Dedifferentiated amniotic fluid mesenchymal stem cell (primary cell): ENCODE measurements around the gene ANAPC1.
"Not testable (repeated sequence)": the region's sequence is repeated elsewhere in the genome, so short reads cannot be mapped to it uniquely, and the experiment has no call there.

Experiments used
- DNase-seq: peaks from one replicate; pipeline ENCODE4 v3.0.0-alpha.2; 2016; ENCODE audit errors: extremely low spot score

ANAPC1 gene

GRCh38 chr2:111903930-111904439, 20.0 kb upstream of the ANAPC1 start:
- no peak for DNase-seq

- no peak for DNase-seq
Observed at GRCh38 chr2:111903516-111903915, 19.5 kb upstream of the ANAPC1 start.

GRCh38 chr2:111900859-111901258, 16.9 kb upstream of the ANAPC1 start:
- DNase-seq, result no peak

DNA sequence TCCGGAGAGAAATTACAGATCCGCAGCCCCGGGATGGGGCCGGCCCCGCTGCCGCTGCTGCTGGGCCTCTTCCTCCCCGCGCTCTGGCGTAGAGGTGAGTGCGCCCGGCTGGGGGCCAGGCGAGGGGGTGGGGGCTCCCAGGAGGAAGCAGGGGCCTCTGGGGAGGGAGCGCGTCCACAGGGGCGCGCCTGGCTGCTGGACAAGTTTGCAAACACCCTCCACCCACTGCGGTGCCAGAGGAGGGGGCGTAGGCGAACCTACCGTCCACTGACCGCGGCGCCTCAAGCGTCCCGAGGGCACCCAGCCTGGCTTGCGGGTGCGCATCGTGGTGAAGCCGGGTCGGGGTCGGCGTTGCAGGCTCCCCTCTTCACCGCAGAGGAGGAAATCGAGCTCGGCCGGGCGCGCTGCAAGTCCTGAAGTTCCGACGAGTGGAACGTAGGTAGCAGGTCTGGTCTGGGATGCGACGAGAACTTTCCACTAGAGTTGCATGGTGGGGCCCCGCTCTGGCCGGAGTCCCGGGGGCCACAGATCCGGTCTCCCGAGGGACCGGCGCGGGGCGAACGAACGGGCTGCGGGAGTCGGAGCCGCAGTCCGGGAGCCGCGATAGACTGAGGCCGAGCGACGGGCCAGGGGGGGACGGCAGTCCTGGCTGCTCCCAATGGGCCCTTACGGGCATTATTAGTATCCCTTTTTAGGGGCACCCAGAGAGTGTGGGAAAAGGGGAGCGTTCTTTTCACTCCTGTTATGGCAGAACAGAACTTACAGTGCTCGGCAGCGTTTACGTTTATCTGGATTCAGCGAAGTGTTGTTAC, 14.9 kb upstream of the ANAPC1 start:
- DNase-seq, result no peak

DNA sequence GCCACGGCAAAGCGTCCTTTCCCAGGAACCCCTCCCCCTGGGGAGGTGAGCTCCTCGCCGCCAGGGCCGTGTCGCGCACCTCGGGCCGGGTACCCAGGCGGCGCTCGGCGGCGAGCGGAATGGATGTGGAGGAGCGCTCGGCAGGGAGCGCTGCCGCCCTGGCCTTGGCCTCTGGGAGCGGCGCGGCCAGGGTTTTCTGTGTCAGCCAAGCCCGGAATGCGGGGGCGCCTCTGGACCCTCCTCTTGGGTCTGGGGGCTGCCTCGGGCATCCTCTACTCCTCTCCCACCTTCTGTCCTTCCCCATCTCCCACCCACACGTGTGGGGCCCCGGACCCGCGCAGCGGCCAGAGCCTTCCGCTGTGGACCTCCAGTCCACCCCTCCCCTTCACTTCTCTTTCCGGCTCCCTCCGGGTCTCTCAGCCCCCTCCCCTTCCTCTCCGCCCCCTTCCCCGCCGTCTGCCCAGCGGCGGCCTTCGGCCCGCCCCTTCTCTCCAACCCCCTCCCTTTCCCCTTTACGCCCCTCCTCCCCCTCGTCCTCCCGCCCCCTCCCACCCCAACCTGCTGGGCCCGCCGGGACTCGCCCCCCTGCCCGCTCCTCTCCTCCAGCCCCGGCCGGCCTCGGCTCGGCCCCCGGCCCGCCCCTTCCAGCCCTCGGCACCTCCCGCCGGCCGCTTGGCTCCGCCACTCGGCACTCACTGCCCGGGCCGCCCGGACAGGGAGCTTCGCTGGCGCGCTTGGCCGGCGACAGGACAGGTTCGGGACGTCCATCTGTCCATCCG, 14.1 kb upstream of the ANAPC1 start, which contains the start of gene MERTK:
TSS of gene MERTK (plus strand) at position 684 of the 779 bp plus-strand sequence. CDS start 129 bp downstream, outside the sequence.
- no peak for DNase-seq

GRCh38 chr2:111897630-111897923, 13.6 kb upstream of the ANAPC1 start:
- no peak for DNase-seq

DNA sequence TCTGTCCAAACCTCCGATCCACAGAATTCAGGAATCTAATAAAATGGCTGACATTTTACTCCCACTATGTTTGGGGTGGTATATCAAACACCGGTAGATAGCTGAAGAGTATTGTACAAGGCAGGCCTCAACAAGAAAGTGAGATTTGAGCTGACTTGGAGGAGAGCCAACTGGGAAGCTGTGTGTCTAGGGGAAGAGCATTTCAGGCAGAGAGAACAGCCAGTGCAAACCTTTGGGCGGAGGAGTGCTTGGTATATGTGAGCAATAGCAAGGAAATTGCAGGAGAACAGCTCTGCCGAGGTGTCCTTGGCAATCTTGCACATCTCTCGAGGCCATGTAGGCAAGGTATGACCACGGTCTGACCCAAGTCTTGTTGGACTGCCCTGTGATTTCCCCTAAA, 12.6 kb upstream of the ANAPC1 start:
- DNase-seq, result no peak

DNA sequence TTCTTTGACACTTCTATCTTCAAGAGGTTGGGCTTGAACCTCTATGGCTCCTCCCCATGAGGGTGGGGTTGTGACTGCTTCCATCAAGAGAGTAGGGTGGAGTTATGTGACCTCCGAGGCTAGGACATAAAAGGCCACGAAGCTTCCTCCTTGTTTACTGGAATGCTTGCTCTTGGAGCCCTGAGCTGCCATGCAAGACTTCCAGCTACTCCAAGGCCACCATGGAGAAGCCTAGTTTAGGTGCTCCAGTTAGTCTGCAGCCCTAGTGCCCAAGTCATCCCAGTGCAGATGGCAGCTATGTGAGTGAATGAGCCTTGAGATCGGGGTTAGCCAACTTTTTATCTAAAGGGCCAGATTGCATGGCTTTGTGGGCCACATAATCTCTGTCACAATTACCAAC, 12.0 kb upstream of the ANAPC1 start:
- DNase-seq, result no peak

- no peak for DNase-seq
Observed at GRCh38 chr2:111884592-111884964, 585 bp upstream of the ANAPC1 start.

DNA sequence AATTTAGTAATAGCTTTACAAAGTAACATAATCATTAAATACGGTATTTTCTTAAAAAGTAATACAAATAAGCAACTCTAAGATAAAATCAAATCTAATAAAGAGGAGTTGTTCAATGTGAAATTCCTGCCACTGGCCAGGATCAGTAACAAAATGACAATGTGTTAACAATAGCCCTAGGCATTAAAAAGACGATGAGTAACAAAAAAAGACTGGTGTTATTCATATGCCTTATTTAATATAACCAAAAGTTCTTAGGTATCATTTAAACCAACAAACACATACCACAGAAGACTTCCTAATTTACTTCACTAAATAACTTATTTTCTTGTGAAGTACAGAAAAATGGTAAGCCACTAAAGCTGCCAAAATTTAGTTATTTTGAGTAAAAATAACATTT, 11.2 kb downstream of the ANAPC1 start:
- not testable (repeated sequence) for DNase-seq

DNA sequence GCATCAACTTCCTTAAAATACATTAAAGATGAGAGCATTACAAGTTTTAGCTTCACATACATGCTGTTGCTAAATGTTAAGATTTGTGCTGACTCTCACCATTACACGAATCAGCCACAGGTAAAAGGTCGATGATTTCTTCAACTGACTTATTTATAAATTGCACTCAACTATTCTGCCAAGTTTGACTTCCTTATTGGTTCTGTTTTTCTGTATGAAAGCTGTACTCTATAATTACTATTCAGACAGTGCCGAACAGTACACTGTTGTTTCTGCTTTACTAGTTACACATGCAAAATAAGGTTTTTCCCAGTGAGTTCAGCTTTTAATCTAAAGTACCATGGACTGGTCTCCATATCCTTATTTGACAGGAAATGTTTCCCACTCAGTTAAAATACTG, 18.9 kb downstream of the ANAPC1 start:
- DNase-seq, result not testable (repeated sequence)

DNA sequence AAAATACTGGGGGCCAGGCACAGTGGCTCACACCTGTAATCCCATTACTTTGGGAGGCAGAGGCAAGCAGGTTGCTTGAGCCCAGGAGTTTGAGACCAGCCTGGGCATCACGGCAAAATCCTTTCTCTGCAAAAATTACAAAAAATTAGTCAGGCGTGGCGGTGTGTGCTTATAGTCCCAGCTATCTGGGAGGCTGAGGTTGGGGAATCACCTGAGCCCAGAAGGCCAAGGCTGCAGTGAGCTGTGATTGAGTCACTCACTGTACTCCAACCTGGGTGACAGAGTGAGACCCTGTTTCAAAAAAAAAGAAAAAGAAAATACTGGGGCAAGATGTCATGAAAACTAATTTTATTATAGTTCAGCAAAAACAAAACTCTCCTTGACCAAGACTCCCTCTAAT, 24.0 kb downstream of the ANAPC1 start:
- not testable (repeated sequence) for DNase-seq

DNA sequence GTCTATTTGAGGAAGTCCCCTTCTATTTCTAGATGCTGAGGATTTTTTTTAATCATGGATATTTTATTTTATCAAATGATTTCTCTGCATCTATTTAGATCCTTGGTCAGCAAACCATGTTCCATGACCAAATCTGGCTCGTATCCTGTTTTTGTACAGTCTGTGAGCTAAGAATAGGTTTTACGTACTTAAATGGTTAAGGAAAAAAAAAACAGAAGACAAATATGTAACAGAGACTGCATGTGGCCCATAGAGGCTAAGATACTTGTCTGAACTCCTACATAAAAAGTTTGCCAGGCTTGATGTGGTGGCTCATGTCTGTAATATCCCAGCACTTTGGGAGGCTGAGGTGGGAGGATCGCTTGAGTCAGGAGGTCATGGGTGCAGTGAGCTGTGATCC, 31.4 kb downstream of the ANAPC1 start:
- not testable (repeated sequence) for DNase-seq

DNA sequence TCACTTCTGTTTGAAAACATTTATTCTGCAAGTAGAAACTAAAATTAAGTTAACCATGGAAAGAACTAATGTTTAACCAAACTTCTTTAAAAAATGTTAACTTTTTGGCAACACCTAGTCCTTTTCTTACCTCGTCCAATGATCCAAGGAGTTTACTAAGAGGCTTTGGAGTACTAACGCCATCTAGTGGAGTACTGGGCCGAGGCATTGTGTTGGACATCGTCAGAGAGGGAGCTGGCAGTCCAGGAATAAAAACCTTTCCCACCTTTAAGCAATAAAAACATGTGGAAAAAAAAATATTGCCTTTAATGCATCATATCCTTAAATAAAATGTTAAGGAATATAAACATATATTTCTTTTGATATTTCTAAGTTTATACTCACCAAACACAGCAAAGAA, 33.3 kb downstream of the ANAPC1 start:
- not testable (repeated sequence) for DNase-seq

DNA sequence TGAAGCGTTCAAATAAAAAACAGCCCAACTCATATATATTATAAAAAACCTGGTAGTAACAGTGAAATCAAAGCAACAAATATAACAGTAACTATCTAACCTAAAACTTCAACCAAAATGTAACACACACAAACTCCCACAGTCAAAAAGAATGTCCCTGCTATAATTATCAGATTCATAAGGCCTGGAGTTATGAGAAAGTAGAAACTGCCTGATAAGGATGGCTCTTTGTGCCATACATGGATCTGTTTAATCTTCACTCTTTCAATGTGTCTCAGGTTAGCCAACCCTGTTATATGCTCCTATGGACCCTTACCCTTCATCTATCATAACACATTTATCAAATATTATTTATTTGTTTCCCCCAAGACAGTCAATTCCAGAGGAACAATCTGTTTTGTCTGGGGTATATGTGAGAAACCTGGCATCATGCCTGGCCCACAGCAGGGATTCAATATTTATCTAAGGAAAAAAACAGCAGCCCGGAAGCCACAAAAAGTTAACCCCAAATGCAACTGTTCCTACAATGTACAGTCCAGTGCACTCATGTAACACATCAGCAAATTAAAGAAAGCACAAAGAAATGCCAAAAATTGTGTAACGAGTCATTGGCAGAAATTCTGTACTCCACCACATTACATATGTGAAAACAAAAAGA, 44.2 kb downstream of the ANAPC1 start:
- not testable (repeated sequence) for DNase-seq

DNA sequence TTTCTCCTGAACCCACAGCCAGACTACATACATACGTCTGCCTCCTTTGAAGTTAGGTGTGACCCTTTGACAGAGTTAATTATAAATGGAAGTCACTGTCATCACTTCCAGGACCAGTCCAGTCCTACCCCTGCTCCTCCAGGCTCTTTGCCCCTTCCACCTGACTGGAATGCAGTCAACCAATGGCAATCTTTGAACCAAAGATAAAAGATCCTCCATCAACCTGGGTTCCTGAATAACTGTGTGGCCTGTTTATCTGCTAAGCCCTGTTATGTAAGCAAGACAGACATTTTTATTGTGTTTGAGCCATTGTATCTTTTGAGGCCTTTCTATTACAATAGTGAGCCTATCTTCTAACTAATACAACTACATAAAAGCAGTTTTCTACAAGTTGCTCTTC, 45.0 kb downstream of the ANAPC1 start:
- DNase-seq, result not testable (repeated sequence)

DNA sequence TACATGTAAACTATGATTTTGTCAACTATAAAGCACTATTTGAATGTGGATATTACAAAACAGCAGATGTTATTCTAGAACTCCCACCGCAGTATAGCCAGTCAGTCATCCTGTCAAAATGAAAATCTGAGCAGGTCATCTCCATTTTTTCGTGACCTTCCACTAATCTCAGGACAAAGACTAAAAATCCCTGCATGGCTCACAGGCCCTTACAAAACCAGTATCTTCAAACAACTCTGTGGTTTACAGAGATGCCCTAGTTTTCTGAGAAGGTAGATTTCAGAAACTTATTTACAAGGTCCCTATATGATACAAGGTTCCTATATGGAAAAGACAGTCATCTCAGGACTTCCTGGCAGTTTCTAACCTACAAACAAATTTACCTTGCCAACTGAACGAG, 49.8 kb downstream of the ANAPC1 start:
- DNase-seq, result not testable (repeated sequence)

DNA sequence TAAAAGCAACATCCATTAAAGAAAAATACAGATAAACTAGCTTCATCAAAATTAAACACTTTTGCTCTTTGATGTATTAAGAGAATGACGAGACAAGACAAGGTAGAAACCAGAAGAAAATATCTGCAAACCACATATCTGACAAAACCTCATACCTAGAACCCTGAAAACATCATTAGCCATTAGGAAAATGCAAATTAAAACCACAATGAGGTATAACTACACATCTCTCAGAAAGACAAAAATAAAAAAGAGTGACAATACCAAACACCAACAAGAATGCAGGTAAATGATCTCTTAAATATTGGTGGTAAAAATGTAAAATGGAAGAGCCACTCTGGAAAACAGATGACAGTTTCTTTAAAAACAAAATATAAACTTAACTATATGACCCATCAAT, 53.5 kb downstream of the ANAPC1 start:
- not testable (repeated sequence) for DNase-seq

DNA sequence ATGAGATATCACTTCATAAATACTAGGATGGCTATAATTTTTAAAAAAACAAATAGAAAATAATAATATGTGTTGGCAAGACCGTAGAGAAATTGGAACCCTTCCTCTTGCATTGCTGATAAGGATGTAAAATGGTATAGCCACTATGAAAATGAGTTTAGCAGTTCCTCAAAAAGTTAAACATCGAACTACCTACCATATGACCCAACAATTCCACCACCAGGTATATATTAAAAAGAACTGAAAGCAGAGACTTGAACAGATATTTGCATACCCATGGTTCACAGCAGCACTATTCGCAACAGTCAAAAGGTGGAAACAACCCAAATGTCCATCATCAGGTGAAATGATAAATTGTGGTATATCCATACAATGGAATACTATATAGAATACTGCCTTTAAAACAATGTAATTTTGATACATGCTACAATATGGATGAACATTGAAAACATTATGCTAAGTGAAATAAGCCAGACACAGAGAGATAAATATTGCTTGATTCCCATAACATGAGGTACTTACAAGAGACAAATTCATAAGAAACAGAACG, 55.7 kb downstream of the ANAPC1 start:
- not testable (repeated sequence) for DNase-seq

DNA sequence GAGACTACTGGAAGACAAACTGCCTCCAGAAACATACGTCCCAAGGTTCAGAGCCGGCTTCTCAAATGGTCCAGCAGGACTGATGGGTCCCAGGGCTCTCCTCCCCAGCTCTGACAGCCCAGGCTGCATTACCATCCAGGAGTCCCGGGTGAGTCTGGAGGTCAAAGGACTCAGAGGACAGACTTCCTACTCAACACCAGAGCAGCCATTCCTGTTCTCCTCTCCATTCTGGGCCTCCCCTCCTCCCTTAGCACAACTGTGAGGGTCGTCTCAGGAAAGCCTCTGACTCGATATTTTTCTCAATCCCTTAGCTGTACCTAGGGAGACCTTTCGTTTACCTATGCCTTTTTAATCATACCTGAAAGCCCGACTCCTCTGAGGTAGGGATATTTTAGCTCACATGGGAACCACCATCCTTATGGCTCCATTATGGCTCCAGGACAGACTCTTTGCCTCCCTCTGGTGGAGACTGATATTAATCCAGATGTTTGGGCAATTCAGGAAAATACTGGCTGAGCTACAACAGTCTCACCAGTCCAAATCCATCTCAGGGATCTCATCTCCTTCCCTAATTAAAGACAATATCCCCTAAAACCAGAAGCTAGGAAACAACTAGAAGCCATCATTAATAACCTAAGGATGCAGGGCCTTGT, 70.9 kb downstream of the ANAPC1 start:
- not testable (repeated sequence) for DNase-seq

DNA sequence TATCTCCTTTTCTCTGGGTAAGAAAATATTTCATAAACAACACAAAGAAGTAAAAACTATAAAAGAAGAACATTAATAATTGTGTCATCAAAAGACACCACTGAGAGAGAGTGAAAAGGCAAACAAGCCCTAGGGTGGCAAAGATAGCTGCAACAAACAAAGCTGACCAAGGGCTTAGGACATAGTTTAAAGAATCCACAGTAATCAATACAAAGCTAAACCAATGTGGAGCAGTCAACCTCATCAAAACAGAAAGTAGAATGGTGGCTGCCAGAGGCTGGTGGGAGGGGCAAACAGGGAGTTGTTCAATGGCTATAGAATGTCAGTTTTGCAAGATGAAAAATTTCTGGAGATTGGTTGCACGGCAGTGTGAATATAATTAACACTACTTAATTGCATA, 93.4 kb downstream of the ANAPC1 start:
- not testable (repeated sequence) for DNase-seq

DNA sequence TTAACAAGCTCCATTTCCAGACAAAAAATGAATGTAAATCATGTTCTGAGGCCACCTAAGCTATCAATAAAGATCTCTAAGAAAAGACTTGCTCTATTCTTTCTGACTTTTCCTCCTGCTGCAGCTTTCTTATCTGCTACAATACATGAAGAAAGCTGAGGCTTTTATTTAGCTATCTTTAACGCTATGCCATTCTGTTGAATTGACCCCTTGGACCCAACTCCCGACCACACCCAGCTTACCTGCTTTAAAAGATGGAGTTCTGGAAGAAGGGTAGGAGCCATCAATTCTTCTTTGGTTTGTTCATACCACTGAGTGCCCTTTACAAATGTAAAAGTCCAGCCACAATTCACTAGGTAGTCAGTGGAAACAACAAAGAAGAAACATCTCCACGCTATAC, 99.9 kb downstream of the ANAPC1 start:
- DNase-seq, result not testable (repeated sequence)
